Activated CD4-positive, CD25-positive, alpha-beta regulatory T cell (primary cell): Measurements from ENCODE around the gene FKBP4.

Experiments
- DNase-seq, 4 experiments: peaks; one replicate each; lab custom pipeline; 2025; lab: John Stamatoyannopoulos, UW

FKBP4 gene

GRCh38 chr12:2779281-2779680, 15.5 kb upstream of the FKBP4 start:
- no peak for DNase-seq

GRCh38 chr12:2783936-2784600, 10.7 kb upstream of the FKBP4 start:
- peak in 2 of 4 experiments; percentile 9 to 13 for DNase-seq

- DNase-seq = no peak
These were observed 9.8 kb upstream of the FKBP4 start for GRCh38 chr12:2785017-2785416.

GRCh38 chr12:2791089-2791488, 3.7 kb upstream of the FKBP4 start:
- no peak for DNase-seq

GRCh38 chr12:2792671-2793500, 1.9 kb upstream of the FKBP4 start:
- DNase-seq = no peak

- no peak for DNase-seq
These were observed 1.2 kb upstream of the FKBP4 start for GRCh38 chr12:2793561-2793960.

- DNase-seq = no peak
These were observed 507 bp upstream of the FKBP4 start for GRCh38 chr12:2794191-2794735.

GRCh38 chr12:2795291-2796186, 769 bp downstream of the FKBP4 start:
- peak; percentile 29 to 59 (median 48) for DNase-seq

- DNase-seq = no peak
These were observed 1.5 kb downstream of the FKBP4 start for GRCh38 chr12:2796187-2796666.

GRCh38 chr12:2797721-2798418, 3.1 kb downstream of the FKBP4 start:
- no peak for DNase-seq

- no peak for DNase-seq
These were observed 5.3 kb downstream of the FKBP4 start for GRCh38 chr12:2800046-2800570.

- DNase-seq = no peak
These were observed 6.4 kb downstream of the FKBP4 start for GRCh38 chr12:2801044-2801783.

- DNase-seq = no peak
These were observed 9.0 kb downstream of the FKBP4 start for GRCh38 chr12:2803635-2804392.

- no peak for DNase-seq
These were observed 9.8 kb downstream of the FKBP4 start for GRCh38 chr12:2804393-2805142.

GRCh38 chr12:2805143-2805520, 10.4 kb downstream of the FKBP4 start:
- no peak for DNase-seq

- no peak for DNase-seq
These were observed 11.9 kb downstream of the FKBP4 start for GRCh38 chr12:2806700-2807099.

GRCh38 chr12:2811801-2812200, 17.0 kb downstream of the FKBP4 start:
- no peak for DNase-seq

- peak; percentile 79 to 94 (median 90) for DNase-seq
These were observed 17.8 kb downstream of the FKBP4 start, which contains the start of gene ITFG2 for GRCh38 chr12:2812290-2813213. Gene ITFG2 (plus strand): TSS chr12:2812668. CDS start chr12:2812761, 93 bp downstream.
